ENCODE measurements around the gene ABCC4.

The ABCC4 gene

GRCh38 chr13:95233026-95233635, 68.1 kb downstream of the ABCC4 start:
- DNase-seq (ENCODE audit: low read depth in 2 of 2) = no peak

- no peak for DNase-seq (ENCODE audit: low read depth in 2 of 2)
Observed at GRCh38 chr13:95231393-95231792, 69.9 kb downstream of the ABCC4 start.

- no peak for DNase-seq (ENCODE audit: low read depth in 2 of 2)
Observed at GRCh38 chr13:95229855-95230254, 71.4 kb downstream of the ABCC4 start.

GRCh38 chr13:95228130-95228529, 73.1 kb downstream of the ABCC4 start:
- no peak for DNase-seq (ENCODE audit: low read depth in 2 of 2)

GRCh38 chr13:95226932-95227695, 74.1 kb downstream of the ABCC4 start:
- no peak for DNase-seq (ENCODE audit: low read depth in 2 of 2)

- DNase-seq (ENCODE audit: low read depth in 2 of 2) = no peak
Observed at GRCh38 chr13:95226476-95226875, 74.8 kb downstream of the ABCC4 start.

- DNase-seq (ENCODE audit: low read depth in 2 of 2) = no peak
Observed at GRCh38 chr13:95226050-95226449, 75.2 kb downstream of the ABCC4 start.

- DNase-seq (ENCODE audit: low read depth in 2 of 2) = no peak
Observed at GRCh38 chr13:95224064-95224463, 77.2 kb downstream of the ABCC4 start.

- DNase-seq (ENCODE audit: low read depth in 2 of 2) = no peak
Observed at GRCh38 chr13:95222733-95223018, 78.6 kb downstream of the ABCC4 start.

- DNase-seq (ENCODE audit: low read depth in 2 of 2) = no peak
Observed at GRCh38 chr13:95221971-95222732, 79.1 kb downstream of the ABCC4 start.

- no peak for DNase-seq (ENCODE audit: low read depth in 2 of 2)
Observed at GRCh38 chr13:95220611-95221010, 80.6 kb downstream of the ABCC4 start.

GRCh38 chr13:95217920-95218830, 83.1 kb downstream of the ABCC4 start:
- DNase-seq (ENCODE audit: low read depth in 2 of 2) = no peak

- DNase-seq (ENCODE audit: low read depth in 2 of 2) = no peak
Observed at GRCh38 chr13:95216182-95216581, 85.1 kb downstream of the ABCC4 start.

- DNase-seq (ENCODE audit: low read depth in 2 of 2) = no peak
Observed at GRCh38 chr13:95212983-95213850, 88.0 kb downstream of the ABCC4 start.

- no peak for DNase-seq (ENCODE audit: low read depth in 2 of 2)
Observed at GRCh38 chr13:95209109-95209508, 92.1 kb downstream of the ABCC4 start.

- DNase-seq (ENCODE audit: low read depth in 2 of 2) = no peak
Observed at GRCh38 chr13:95207769-95208366, 93.4 kb downstream of the ABCC4 start.

GRCh38 chr13:95206116-95206515, 95.1 kb downstream of the ABCC4 start:
- DNase-seq (ENCODE audit: low read depth in 2 of 2) = no peak

- DNase-seq (ENCODE audit: low read depth in 2 of 2) = no peak
Observed at GRCh38 chr13:95204231-95204765, 97.0 kb downstream of the ABCC4 start.

GRCh38 chr13:95201814-95202651, 99.2 kb downstream of the ABCC4 start:
- no peak for DNase-seq (ENCODE audit: low read depth in 2 of 2)

Measured in activated CD4-positive, alpha-beta T cell treated with anti-CD3 and anti-CD28 coated beads for 24 hours (primary cell).